PFSK-1 (cell line): ENCODE measurements around the gene LXN.

Experiments
- POLR2AphosphoS5 ChIP-seq: IDR thresholded peaks from 2 replicates; pipeline ENCODE4 v1.6.1; 2012; ENCODE audit warnings: low read depth, mild to moderate bottlenecking, control low read depth, low read length, moderate library complexity
- REST ChIP-seq, 2 experiments: IDR thresholded peaks; 2 replicates each; pipeline versions ENCODE4 v1.6.1 to v1.8.0; 2011 to 2012; ENCODE audit warnings: low read depth in 2 of 2, low read length in 2 of 2, control low read depth in 1 of 2, inconsistent platforms in 1 of 2, mild to moderate bottlenecking in 1 of 2, moderate library complexity in 1 of 2; ENCODE audit not compliant: insufficient read depth in 1 of 2
- SIN3A ChIP-seq: IDR thresholded peaks from 2 replicates; pipeline ENCODE4 v1.6.1; 2012; ENCODE audit warnings: mild to moderate bottlenecking, low read length, moderate library complexity, borderline replicate concordance; ENCODE audit not compliant: insufficient read depth

- TF ChIP-seq REST (IDR thresholded peaks at IDR 0.05; ENCODE audit: insufficient read depth in 1 of 2, low read depth in 2 of 2, low read length in 2 of 2) (no peak), POLR2AphosphoS5 (no peak), SIN3A (no peak)
Measured at GRCh38 chr3:158663246-158663645, 9.2 kb downstream of the LXN start.
